Stimulated activated CD8-positive, alpha-beta memory T cell treated with anti-CD3 and anti-CD28 coated beads, Interleukin-15, amount 100 ng/mL, for 1 hour (primary cell): ENCODE data around the gene GFER.

Source experiments
- DNase-seq: peaks from one replicate; pipeline ENCODE4 v3.0.0-alpha.2; 2020; ENCODE audit warnings: low read depth

The GFER gene

GRCh38 chr16:1974157-1975070, 9.6 kb upstream of the GFER start:
- no peak for DNase-seq

- DNase-seq = no peak
Observed at GRCh38 chr16:1975432-1976215, 8.4 kb upstream of the GFER start.

DNA sequence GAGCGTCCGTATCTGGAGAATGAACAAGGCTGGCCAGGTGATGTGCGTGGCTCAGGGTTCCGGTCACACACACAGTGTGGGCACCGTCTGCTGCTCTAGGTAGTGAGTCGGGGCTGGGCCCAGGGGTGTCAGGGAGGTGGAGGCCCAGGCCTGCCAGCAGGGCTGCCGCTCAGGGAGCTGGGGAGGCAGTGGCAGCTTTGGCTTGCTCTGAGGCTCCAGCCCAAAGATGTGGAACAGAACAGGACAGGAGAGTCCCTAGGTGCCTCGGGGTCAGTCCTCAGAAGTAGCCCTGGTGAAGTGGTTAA, 7.8 kb upstream of the GFER start:
- DNase-seq = no peak

DNA sequence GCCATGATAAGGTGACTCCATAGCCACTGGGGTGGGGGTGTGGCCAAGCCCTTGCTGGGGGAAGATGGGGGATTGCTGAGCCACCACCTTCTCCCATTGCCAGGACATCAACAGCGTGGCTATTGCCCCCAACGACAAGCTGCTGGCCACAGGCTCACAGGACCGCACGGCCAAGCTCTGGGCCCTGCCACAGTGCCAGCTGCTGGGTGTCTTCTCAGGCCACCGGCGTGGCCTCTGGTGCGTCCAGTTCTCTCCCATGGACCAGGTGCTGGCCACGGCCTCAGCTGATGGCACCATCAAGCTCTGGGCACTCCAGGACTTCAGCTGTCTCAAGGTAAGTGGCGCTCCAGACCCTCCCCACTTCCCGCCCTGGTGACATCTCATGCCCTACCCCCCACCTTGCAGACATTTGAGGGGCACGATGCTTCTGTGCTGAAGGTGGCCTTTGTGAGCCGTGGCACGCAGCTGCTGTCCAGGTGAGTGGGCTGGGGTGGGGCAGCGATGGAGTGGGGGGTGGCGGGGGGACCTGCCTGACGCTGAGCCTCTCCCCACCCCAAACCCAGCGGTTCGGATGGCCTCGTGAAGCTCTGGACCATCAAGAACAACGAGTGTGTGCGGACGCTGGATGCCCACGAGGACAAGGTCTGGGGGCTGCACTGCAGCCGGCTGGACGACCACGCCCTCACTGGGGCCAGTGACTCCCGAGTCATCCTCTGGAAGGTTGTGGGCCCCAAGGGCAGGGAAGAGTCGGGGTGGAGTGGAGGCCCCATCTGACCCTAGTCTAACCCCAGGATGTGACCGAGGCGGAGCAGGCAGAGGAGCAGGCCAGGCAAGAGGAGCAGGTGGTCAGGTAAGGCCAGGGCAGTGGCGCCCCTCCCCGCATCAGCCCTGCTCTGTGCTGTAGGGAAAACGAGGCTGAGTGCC, 6.8 kb upstream of the GFER start:
- no peak for DNase-seq

GRCh38 chr16:1977875-1978268, 6.1 kb upstream of the GFER start:
- DNase-seq = no peak

DNA sequence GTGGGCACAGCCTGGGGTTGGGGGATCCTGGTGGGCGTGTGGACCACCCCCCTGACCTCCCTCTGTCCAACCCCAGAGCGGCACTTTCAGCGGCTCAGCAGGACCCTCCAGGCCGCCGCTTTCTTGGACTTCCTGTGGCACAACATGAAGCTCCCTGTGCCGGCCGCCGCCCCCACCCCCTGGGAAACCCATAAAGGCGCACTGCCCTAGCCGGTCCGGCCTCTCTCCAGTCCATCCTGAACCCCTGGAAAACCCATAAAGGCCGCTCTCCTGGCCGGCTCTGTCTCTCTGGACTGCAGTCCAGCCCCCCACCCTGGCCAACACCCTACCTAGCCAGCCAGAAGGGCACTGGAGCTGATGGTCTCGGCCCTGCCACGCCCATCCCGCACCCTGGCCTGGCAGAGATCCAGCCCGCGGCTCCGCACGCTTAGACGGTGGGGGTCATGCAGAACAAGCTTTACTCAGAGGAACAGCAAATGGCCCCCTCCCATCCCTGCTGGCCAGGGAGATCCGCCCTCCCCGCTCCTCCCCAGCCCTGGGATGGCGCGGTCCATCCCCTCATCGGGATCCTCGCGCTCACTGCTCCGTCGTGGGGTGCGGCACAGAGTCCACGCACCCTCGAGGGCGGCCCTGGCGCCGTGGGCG, 5.4 kb upstream of the GFER start:
- DNase-seq = no peak

DNA sequence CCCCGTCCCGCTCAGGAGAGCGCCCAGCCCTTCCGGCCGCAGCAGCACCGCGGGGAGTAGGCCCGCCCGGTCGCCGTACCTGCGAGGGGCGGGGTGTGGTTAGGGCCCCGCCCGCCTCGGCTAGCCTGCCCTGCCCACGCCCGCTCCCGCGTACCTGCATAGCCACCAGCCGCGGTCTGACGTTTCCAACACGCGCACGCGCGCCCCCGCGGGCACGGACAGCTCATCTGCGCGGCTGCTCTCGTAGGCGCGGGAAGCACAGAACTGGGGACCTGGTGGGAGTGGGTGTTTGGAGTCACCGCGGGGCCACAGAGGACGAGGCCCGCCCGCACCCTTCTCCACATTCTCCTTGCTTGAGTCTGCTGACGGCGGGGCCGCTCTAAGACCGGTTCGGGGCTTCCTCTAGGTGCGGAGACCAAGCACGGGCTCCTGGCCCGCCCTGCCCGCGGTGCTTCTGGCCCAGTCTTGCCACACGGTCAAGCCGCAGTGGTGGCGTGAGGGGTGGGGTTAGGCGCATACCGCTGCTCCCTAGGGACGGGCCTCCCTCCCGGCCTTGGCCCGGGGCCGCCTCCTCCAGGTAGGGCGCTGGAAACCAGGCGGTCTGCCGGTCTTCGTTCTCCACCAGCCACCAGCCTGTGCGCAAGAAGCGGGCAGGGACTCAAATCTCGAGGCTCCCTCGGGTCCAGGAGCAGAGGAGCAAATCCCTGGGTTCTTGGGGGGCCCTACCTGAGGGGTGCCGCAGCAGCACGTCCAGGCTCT, 4.5 kb upstream of the GFER start:
- DNase-seq = no peak

DNA sequence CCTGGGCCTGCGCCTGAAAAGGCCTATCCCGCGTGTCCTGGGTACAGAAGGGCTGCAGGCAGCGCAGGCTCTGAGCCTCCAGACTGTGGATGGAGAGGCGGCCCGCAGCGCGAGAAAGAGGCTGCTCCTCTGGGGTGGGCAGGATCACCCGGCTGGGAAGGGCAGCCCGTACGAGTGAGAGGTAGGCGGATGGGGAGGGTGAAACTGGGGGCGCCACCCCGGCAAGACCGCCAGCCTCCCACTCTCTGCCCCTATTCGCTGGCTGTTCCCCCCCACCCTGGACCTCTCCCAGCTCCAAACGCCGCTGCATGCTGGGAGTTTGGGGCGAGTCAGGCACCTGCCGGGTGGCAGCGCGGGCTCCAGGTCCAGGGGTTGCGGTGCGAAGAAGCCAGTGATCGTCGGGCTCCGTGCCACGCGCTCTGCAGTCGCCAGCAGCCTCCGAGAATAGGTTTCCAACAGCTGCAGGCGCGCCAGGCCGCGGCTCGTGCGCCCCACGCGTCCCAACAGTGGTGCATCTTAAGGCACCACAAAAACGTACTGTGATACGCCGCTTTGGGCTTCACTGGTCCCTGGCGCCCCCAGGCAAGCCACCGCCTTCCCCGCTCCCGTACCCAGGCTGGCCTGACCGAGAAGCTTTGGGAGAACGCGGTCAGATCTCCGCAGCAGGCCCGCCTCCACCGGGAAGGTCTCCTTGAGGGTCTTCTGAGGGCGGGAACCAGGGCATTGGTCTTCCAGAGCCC, 3.8 kb upstream of the GFER start:
- DNase-seq = no peak

DNA sequence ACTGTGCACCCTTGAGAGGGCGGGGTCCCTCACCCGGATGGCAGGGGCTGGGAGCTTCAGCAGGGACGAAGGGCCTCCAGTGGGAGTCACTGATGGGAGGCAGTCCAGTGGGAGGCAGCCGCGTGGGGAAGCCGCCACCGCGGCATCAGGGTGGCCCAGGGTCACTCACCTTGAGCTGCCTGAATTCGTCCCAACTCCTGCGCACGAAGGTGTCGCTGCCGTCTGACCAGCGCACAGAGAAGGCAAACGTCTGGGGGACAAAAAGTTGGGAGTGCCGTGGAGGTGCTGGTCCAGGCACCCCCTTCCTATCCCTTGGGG, 3.3 kb upstream of the GFER start:
- no peak for DNase-seq

DNA sequence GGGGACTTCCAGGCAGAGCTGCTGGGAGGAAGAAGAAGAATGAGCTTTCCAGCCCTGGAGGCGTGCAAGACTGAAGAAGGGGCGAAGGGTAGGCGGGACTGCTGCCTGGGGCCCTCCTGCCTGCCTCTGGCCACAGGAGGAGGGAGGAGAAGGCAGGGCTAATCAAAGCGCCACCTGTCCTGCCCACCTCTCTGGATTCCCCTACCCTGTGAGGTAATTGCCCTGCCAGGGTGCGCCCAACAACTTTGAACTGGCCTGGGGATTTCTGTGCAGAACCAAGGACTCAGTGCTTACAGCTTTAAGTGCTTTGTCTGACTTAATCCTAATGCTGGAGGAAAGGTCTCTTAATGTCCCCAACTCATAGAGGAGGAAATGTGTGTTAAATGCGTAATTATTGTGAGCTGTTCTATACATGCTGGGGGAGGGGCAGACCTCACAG, 2.6 kb upstream of the GFER start, which contains the start of gene NOXO1:
Gene NOXO1, minus strand, starts transcription at position 72 of the 439 bp plus-strand sequence. CDS start 290 bp downstream, outside the sequence.
- no peak for DNase-seq

- no peak for DNase-seq
Observed at GRCh38 chr16:1982013-1982433, 2.0 kb upstream of the GFER start.

DNA sequence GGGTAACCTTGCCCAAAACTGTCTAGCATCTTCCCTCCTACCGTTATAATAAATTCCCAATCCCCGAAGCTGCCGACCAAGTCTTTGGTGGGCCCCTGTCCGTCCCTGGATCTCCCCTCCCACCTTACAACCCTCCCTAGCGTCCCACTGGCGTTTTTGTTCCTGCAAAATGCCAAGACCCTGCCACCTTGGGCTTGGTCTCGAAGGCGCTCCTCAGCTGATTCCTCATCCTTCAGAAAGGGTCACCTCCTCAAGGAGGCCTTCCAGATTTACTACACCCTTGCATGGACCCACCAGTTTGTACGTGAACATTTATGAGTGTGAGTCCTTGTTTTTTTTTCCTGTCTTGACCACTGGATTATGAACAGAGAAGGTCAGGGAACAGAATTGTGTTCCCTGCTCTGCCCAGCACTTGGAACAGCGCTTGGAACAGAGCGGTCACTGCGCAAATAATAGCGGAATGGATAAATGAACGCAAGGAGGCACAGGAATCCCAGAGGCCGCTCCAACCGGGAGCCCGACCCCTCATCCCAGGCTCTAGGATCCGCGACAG, 926 bp upstream of the GFER start:
- DNase-seq = no peak

- DNase-seq = no peak
Observed at GRCh38 chr16:1984347-1985225, 593 bp downstream of the GFER start.

- no peak for DNase-seq
Observed at GRCh38 chr16:1985466-1986150, 1.6 kb downstream of the GFER start.

GRCh38 chr16:1987198-1987597, 3.2 kb downstream of the GFER start:
- DNase-seq = no peak

DNA sequence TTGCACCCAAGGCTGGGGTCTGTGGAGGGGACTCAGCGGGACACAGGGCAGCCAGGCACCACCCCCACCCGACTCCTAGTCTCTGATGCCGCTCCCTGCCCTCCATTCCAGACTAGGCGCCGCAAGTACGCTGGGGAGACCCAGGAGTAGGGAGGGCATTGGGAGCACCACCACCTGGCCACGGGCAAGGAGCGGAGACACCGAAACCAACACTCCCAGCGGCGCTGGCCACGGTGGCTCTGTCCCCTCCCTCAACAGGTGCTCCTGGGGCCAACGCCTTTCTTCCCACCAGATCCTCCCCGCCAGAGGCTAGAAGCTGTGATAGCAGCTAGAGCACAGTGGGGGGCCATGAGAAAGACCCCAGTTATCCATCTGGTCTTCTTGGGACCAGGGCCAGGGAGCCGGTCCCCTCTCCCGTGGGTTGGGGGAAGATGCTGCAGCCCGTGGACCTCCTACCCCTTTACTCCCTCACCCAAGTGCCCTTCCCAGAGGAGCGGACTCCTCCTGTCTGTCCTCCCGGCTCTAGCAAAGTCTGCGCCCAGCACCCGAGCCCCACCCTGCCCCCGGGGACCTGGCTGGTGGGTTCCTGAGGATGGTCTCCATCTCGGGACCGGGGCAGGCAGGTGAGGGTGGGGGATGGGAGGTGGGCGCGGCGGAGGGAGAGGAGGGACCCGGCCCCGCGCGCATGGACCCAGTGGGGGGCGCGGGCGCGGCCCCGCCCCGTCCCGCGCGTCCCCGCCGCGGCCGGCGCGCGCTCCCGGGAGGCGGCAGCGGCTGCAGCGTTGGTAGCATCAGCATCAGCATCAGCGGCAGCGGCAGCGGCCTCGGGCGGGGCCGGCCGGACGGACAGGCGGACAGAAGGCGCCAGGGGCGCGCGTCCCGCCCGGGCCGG, 5.5 kb downstream of the GFER start, which contains the start of gene SYNGR3:
Gene SYNGR3, plus strand, starts transcription at position 762 of the 892 bp plus-strand sequence. CDS start 133 bp downstream, outside the sequence.
- DNase-seq = no peak

GRCh38 chr16:1990101-1990350, 6.0 kb downstream of the GFER start:
- no peak for DNase-seq
